Measurements from ENCODE around the gene DELE1.

DELE1 gene

DNA sequence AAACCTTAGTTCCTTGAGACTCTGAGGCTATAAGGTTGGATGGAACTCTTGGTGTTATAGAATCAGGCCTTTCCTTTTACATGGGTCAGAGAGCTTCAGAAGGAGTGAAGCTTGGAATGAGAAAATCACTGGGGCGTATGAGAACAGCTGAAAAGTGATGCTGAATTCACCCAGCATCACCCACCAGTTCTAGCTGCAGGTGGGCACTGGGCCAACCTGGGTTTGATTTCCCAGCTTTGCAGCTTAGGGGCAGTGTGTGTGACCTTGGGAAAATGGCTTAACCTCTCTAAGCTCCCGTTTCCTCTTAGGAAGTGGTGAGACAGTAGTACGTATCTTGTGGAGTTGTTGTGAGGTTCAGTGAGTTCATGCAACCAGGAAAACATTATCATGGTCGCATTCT is 23.6 kb downstream of the DELE1 start:
- 71% methylated on average over 4 of the region's 4 CpGs for WGBS
- H3K9me3 ChIP-seq (ENCODE audit: control insufficient read depth, low read length) = no peaks in the 10 kb centered on the region

DNA sequence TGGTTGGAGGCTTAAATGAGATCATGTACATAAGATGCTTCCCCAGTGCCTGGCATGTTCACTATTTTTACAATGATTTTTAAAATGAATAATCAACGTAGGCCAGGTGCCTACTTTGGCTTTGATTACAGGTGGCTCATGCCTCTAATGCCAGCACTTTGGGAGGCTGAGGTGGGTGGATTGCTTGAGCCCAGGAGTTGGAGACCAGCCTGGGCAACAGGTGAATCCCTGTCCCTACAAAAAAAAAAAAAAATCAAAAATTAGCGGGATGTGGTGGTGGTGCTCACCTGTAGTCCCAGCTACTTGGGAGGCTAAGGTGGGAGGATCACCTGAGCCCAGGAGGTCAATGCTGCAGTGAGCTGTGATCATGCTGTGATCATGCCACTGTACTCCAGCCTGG is 25.1 kb downstream of the DELE1 start:
- Histone ChIP-seq H4K91ac (ENCODE audit: low read length) (no peak overlapping the region), H2BK120ac (ENCODE audit: low read depth, low read length) (no peak overlapping the region), H2BK12ac (ENCODE audit: low read length in 2 of 2) (no peak overlapping the region), H2AFZ (ENCODE audit: low read depth, low read length) (no peak overlapping the region), H3K4me1 (ENCODE audit: control insufficient read depth, insufficient read depth, low read depth, low read length) (peaks cover 5% of the 10 kb centered on the region), H3K27me3 (ENCODE audit: control insufficient read depth in 1 of 2, insufficient read depth in 1 of 2, low read length in 2 of 2) (peaks cover 15 to 40% of the 10 kb centered on the region in 2 experiments), H3K36me3 (ENCODE audit: control insufficient read depth in 1 of 2, insufficient read depth in 2 of 2, low read depth in 1 of 2, low read length in 2 of 2) (no peaks in the 10 kb centered on the region), H3K23ac (ENCODE audit: low read length in 2 of 2) (no peak overlapping the region), H3K9me3 (ENCODE audit: control insufficient read depth, low read length) (no peaks in the 10 kb centered on the region), H3K4ac (ENCODE audit: low read depth in 1 of 2, low read length in 2 of 2) (no peak overlapping the region), H3K4me2 (ENCODE audit: low read length, poor library complexity, severe bottlenecking) (no peak overlapping the region), H2BK15ac (ENCODE audit: low read depth, poor library complexity, severe bottlenecking) (no peak overlapping the region), H3K9ac (ENCODE audit: low read length) (no peak overlapping the region), H3K27ac (ENCODE audit: low read length, poor library complexity, severe bottlenecking) (no peak overlapping the region), H3K4me3 (ENCODE audit: insufficient read depth in 1 of 2, low read depth in 1 of 2, low read length in 2 of 2) (no peak overlapping the region), H4K8ac (ENCODE audit: low read length) (no peak overlapping the region), H3K14ac (ENCODE audit: low read length in 2 of 2) (no peak overlapping the region), H2BK5ac (ENCODE audit: low read depth, low read length, poor library complexity, severe bottlenecking) (no peak overlapping the region), H3K79me1 (replicated peaks; ENCODE audit: low read length, poor library complexity, severe bottlenecking) (no peaks in the 10 kb centered on the region), H3K18ac (ENCODE audit: low read depth in 1 of 2, low read length in 2 of 2) (no peak overlapping the region), H2AK5ac (ENCODE audit: low read length, severe bottlenecking) (no peak overlapping the region)
- DNase-seq = no peak
- WGBS = 87% methylated on average over 2 of the region's 2 CpGs

More for the DNA sequence above, 23.6 kb downstream of the DELE1 start:
- Histone ChIP-seq H3K23ac (ENCODE audit: low read length in 2 of 2) (no peak overlapping the region), H3K36me3 (ENCODE audit: control insufficient read depth in 1 of 2, insufficient read depth in 2 of 2, low read depth in 1 of 2, low read length in 2 of 2) (no peaks in the 10 kb centered on the region), H4K8ac (ENCODE audit: low read length) (no peak overlapping the region), H2AFZ (ENCODE audit: low read depth, low read length) (no peak overlapping the region), H3K4me2 (ENCODE audit: low read length, poor library complexity, severe bottlenecking) (no peak overlapping the region), H3K79me1 (replicated peaks; ENCODE audit: low read length, poor library complexity, severe bottlenecking) (no peaks in the 10 kb centered on the region), H3K18ac (ENCODE audit: low read depth in 1 of 2, low read length in 2 of 2) (no peak overlapping the region), H2AK5ac (ENCODE audit: low read length, severe bottlenecking) (no peak overlapping the region), H3K27me3 (ENCODE audit: control insufficient read depth in 1 of 2, insufficient read depth in 1 of 2, low read length in 2 of 2) (peaks cover 15 to 27% of the 10 kb centered on the region in 2 experiments), H2BK120ac (ENCODE audit: low read depth, low read length) (no peak overlapping the region), H3K14ac (ENCODE audit: low read length in 2 of 2) (no peak overlapping the region), H3K4me3 (ENCODE audit: insufficient read depth in 1 of 2, low read depth in 1 of 2, low read length in 2 of 2) (no peak overlapping the region), H4K91ac (ENCODE audit: low read length) (no peak overlapping the region), H2BK12ac (ENCODE audit: low read length in 2 of 2) (no peak overlapping the region), H3K27ac (ENCODE audit: low read length, poor library complexity, severe bottlenecking) (no peak overlapping the region), H3K9ac (ENCODE audit: low read length) (no peak overlapping the region), H2BK5ac (ENCODE audit: low read depth, low read length, poor library complexity, severe bottlenecking) (no peak overlapping the region), H3K4ac (ENCODE audit: low read depth in 1 of 2, low read length in 2 of 2) (no peak overlapping the region), H2BK15ac (ENCODE audit: low read depth, poor library complexity, severe bottlenecking) (no peak overlapping the region), H3K4me1 (ENCODE audit: control insufficient read depth, insufficient read depth, low read depth, low read length) (peaks cover 5% of the 10 kb centered on the region)
- no peak for DNase-seq

DNA sequence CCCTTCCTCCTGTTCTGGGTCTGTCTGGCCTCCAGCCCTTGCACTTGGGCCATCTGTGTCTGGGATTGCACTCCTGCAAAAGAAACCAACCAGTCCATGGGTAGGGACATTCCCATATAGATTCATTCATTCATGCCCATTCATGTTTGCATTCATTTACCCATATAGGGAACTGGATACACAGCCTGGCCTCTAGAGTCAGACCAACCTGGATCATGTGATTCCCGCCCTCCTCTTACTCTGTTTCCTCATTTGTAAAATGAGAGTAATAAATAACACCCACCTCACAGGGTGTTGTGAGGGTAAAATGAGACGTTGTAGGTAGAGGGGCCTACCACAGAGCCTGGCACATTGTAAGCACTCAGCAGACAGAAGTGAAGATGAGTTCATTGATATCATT is 25.8 kb downstream of the DELE1 start:
- Histone ChIP-seq H3K79me1 (replicated peaks; ENCODE audit: low read length, poor library complexity, severe bottlenecking) (no peaks in the 10 kb centered on the region), H3K36me3 (ENCODE audit: control insufficient read depth in 1 of 2, insufficient read depth in 2 of 2, low read depth in 1 of 2, low read length in 2 of 2) (no peaks in the 10 kb centered on the region), H2BK15ac (ENCODE audit: low read depth, poor library complexity, severe bottlenecking) (no peak overlapping the region), H3K27ac (ENCODE audit: low read length, poor library complexity, severe bottlenecking) (no peak overlapping the region), H3K27me3 (ENCODE audit: control insufficient read depth in 1 of 2, insufficient read depth in 1 of 2, low read length in 2 of 2) (peaks cover 15 to 38% of the 10 kb centered on the region in 2 experiments), H3K23ac (ENCODE audit: low read length in 2 of 2) (no peak overlapping the region), H2BK5ac (ENCODE audit: low read depth, low read length, poor library complexity, severe bottlenecking) (no peak overlapping the region), H3K4ac (ENCODE audit: low read depth in 1 of 2, low read length in 2 of 2) (no peak overlapping the region), H4K8ac (ENCODE audit: low read length) (no peak overlapping the region), H3K14ac (ENCODE audit: low read length in 2 of 2) (peak overlapping the region in 1 of 2 experiments; percentile 28), H4K91ac (ENCODE audit: low read length) (no peak overlapping the region), H3K4me2 (ENCODE audit: low read length, poor library complexity, severe bottlenecking) (no peak overlapping the region), H2BK120ac (ENCODE audit: low read depth, low read length) (no peak overlapping the region), H3K4me3 (ENCODE audit: insufficient read depth in 1 of 2, low read depth in 1 of 2, low read length in 2 of 2) (no peak overlapping the region), H3K4me1 (ENCODE audit: control insufficient read depth, insufficient read depth, low read depth, low read length) (peaks cover 5% of the 10 kb centered on the region), H3K9ac (ENCODE audit: low read length) (no peak overlapping the region), H2AK5ac (ENCODE audit: low read length, severe bottlenecking) (no peak overlapping the region), H3K18ac (ENCODE audit: low read depth in 1 of 2, low read length in 2 of 2) (no peak overlapping the region), H2AFZ (ENCODE audit: low read depth, low read length) (no peak overlapping the region), H2BK12ac (ENCODE audit: low read length in 2 of 2) (no peak overlapping the region), H3K9me3 (ENCODE audit: control insufficient read depth, low read length) (no peaks in the 10 kb centered on the region)
- no peak for DNase-seq
- WGBS = 62% methylated on average over 1 of the region's 2 CpGs

GRCh38 chr5:141950207-141951005 is 26.7 kb downstream of the DELE1 start:
- Histone ChIP-seq H3K9ac (ENCODE audit: low read length) (no peak overlapping the region), H2BK15ac (ENCODE audit: low read depth, poor library complexity, severe bottlenecking) (no peak overlapping the region), H3K4me2 (ENCODE audit: low read length, poor library complexity, severe bottlenecking) (no peak overlapping the region), H3K14ac (ENCODE audit: low read length in 2 of 2) (no peak overlapping the region), H3K18ac (ENCODE audit: low read depth in 1 of 2, low read length in 2 of 2) (no peak overlapping the region), H3K79me1 (replicated peaks; ENCODE audit: low read length, poor library complexity, severe bottlenecking) (no peaks in the 10 kb centered on the region), H3K27ac (ENCODE audit: low read length, poor library complexity, severe bottlenecking) (no peak overlapping the region), H3K23ac (ENCODE audit: low read length in 2 of 2) (no peak overlapping the region), H3K4me1 (ENCODE audit: control insufficient read depth, insufficient read depth, low read depth, low read length) (peaks cover 4% of the 10 kb centered on the region), H2BK5ac (ENCODE audit: low read depth, low read length, poor library complexity, severe bottlenecking) (no peak overlapping the region), H4K91ac (ENCODE audit: low read length) (no peak overlapping the region), H2AK5ac (ENCODE audit: low read length, severe bottlenecking) (no peak overlapping the region), H3K4me3 (ENCODE audit: insufficient read depth in 1 of 2, low read depth in 1 of 2, low read length in 2 of 2) (no peak overlapping the region), H4K8ac (ENCODE audit: low read length) (no peak overlapping the region), H3K36me3 (ENCODE audit: control insufficient read depth in 1 of 2, insufficient read depth in 2 of 2, low read depth in 1 of 2, low read length in 2 of 2) (no peaks in the 10 kb centered on the region), H2BK120ac (ENCODE audit: low read depth, low read length) (no peak overlapping the region), H3K27me3 (ENCODE audit: control insufficient read depth in 1 of 2, insufficient read depth in 1 of 2, low read length in 2 of 2) (peaks cover 15 to 38% of the 10 kb centered on the region in 2 experiments), H2BK12ac (ENCODE audit: low read length in 2 of 2) (no peak overlapping the region), H3K9me3 (ENCODE audit: control insufficient read depth, low read length) (no peaks in the 10 kb centered on the region), H3K4ac (ENCODE audit: low read depth in 1 of 2, low read length in 2 of 2) (no peak overlapping the region), H2AFZ (ENCODE audit: low read depth, low read length) (no peak overlapping the region)
- no peak for DNase-seq
- 90% methylated on average over 3 of the region's 3 CpGs for WGBS
